Thyroid gland (tissue), 4 donors: ENCODE data around the gene AMPD3.

Experiments
- CTCF ChIP-seq, 6 experiments: fragments of 200-600 bp in 3 of 6; fragments of 450-650 bp in 3 of 6; sonication (generic) in 3 of 6; IDR thresholded peaks; one replicate each; pipeline ENCODE4 v1.5.1; 2016 to 2019; ENCODE audit warnings: antibody characterized with exemption in 6 of 6, mild to moderate bottlenecking in 2 of 6, inconsistent platforms in 1 of 6, moderate library complexity in 1 of 6
- POLR2A ChIP-seq, 2 donors: fragments of 450-650 bp; IDR thresholded peaks; one replicate each; pipeline ENCODE4 v1.6.1; 2017; ENCODE audit warnings: antibody characterized with exemption in 2 of 2, mild to moderate bottlenecking in 2 of 2, moderate library complexity in 1 of 2

DNA sequence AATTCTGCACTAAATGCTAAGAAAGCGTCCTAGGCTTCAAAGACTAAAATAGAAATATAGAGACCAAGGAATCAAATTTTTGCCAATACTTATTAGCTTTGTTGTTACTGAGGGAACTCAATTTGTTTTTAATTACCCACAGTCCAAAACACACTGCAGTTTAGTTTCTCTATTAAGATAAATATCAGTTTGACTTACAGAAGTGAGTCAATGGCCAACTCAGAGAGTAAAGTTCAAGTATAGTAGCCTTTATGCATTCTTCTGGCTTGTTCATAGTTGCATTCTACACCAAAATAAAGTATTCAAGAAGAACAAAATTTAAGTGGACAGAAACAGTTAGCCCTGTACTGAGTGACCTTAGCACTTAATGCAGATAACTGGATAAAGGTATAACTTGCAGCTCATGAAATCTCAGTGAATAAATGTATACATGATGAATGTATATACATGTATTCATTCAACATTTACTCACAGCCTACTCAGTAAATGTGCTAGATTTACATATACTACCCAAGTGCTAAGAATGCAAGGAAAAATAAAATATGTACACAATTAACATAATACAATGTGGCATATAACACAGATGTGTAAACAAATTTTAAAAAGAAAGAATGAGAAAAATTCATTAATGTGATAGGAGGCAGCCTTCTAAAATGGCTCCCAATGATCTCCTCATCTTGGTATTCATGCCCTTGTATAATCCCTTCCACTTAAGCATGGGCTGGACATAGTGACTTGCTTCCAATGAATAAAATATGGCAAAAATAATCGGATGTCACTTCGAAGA, 95.6 kb downstream of the AMPD3 start:
- no peak for TF ChIP-seq CTCF (IDR thresholded peaks at IDR 0.05)
- TF ChIP-seq POLR2A (IDR thresholded peaks at IDR 0.05) = no peak
